Neural crest cell (in vitro differentiated cells): Measurements from ENCODE around the gene KIAA1549. TPM values are rescaled to one million over a fixed set of nuclear protein-coding genes. Genes with fewer than 3 reads are reported as not detected.

Experiments
- DNase-seq: peaks from one replicate; pipeline ENCODE4 v3.0.0; 2021; ENCODE audit warnings: low read depth, mixed read lengths, low spot score
- H3K27ac Mint-ChIP-seq: one replicate; pipeline ENCODE4 v1.8.0; 2021; ENCODE audit warnings: mild to moderate bottlenecking, mixed read lengths; ENCODE audit not compliant: unreplicated experiment
- H3K27me3 Mint-ChIP-seq: 2 replicates; pipeline ENCODE4 v1.8.0; 2021; ENCODE audit warnings: low read depth, mild to moderate bottlenecking, mixed read lengths
- H3K36me3 Mint-ChIP-seq: 2 replicates; pipeline ENCODE4 v1.8.0; 2021; ENCODE audit warnings: low read depth, mild to moderate bottlenecking, mixed read lengths
- H3K4me1 Mint-ChIP-seq: 2 replicates; pipeline ENCODE4 v1.8.0; 2021; ENCODE audit warnings: mixed read lengths
- H3K4me3 Mint-ChIP-seq: one replicate; pipeline ENCODE4 v1.8.0; 2021; ENCODE audit warnings: mild to moderate bottlenecking, mixed read lengths
- H3K9me3 Mint-ChIP-seq: 2 replicates; pipeline ENCODE4 v1.8.0; 2021; ENCODE audit warnings: mixed read lengths
- total RNA-seq: library from RNA; stranded (reverse); gene quantifications from 2 replicates; pipeline ENCODE4 v1.2.1, GENCODE V29; 2021
- TF ChIP-seq, protein P1 (sequence below): fragments of 200-600 bp; sonication (generic); conservative IDR thresholded peaks from 2 replicates; pipeline ENCODE4 v1.5.0; 2021; ENCODE audit warnings: antibody characterized with exemption, mild to moderate bottlenecking

The KIAA1549 gene
- total RNA-seq, 1 donor from 2014 or later = 33.2 TPM

DNA sequence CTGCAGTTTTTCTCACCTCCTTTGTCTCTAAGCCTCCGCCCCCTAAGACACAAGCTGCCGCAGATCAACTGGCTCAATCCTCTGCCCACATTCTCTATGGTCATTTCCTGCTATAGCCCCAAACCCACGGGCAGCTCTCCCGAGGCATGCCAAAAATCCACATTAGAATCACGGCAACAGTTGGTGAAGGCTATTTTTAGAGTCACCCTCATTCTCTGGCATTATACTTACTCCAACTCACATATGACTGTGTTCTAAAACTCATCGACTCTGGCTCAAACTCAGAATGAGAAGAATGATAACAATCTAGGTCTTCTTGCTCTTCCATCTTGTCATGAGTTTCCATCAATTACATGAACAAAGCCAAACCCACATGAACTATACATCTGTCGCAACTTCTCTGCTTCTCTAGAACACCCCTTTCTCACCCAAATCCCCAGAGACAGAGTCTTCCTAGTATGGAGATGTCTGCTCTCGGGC, 10.9 kb upstream of the KIAA1549 start:
- TF ChIP-seq, protein P1, sequence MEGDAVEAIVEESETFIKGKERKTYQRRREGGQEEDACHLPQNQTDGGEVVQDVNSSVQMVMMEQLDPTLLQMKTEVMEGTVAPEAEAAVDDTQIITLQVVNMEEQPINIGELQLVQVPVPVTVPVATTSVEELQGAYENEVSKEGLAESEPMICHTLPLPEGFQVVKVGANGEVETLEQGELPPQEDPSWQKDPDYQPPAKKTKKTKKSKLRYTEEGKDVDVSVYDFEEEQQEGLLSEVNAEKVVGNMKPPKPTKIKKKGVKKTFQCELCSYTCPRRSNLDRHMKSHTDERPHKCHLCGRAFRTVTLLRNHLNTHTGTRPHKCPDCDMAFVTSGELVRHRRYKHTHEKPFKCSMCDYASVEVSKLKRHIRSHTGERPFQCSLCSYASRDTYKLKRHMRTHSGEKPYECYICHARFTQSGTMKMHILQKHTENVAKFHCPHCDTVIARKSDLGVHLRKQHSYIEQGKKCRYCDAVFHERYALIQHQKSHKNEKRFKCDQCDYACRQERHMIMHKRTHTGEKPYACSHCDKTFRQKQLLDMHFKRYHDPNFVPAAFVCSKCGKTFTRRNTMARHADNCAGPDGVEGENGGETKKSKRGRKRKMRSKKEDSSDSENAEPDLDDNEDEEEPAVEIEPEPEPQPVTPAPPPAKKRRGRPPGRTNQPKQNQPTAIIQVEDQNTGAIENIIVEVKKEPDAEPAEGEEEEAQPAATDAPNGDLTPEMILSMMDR = no peak
- Mint-ChIP-seq H3K4me1 (no peaks in the 10 kb centered on the region), H3K4me3 (no peak overlapping the region), H3K9me3 (peaks cover 3% of the 10 kb centered on the region), H3K27me3 (peaks cover 3% of the 10 kb centered on the region), H3K27ac (no peak overlapping the region), H3K36me3 (no peaks in the 10 kb centered on the region)
- no peak for DNase-seq

DNA sequence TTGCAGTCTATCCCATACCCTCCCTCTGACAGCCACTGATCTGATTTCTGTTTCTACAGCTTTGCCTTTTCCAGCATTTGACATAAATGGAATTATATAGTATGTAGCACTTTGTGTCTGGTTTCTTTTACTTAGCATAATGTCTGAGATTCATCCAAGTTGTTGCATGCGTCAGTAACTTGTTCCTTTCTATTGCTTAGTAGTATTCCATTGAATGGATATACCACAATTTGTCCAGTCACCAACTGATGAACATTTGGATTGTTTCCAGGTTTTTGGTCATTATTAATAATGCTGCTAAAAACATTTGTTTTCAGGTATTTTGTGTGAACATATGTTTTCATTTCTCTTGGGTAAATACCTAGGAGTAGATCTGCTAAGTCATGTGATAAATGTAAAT, 6.5 kb upstream of the KIAA1549 start:
- H3K36me3 Mint-ChIP-seq = no peaks in the 10 kb centered on the region
- DNase-seq = no peak
- TF ChIP-seq, protein P1 = no peak
- no peak overlapping the region for H3K4me3 Mint-ChIP-seq
- no peak overlapping the region for H3K27ac Mint-ChIP-seq
- H3K9me3 Mint-ChIP-seq = peaks cover 3% of the 10 kb centered on the region
- H3K4me1 Mint-ChIP-seq = peaks cover 2% of the 10 kb centered on the region
- H3K27me3 Mint-ChIP-seq = peaks cover 3% of the 10 kb centered on the region

DNA sequence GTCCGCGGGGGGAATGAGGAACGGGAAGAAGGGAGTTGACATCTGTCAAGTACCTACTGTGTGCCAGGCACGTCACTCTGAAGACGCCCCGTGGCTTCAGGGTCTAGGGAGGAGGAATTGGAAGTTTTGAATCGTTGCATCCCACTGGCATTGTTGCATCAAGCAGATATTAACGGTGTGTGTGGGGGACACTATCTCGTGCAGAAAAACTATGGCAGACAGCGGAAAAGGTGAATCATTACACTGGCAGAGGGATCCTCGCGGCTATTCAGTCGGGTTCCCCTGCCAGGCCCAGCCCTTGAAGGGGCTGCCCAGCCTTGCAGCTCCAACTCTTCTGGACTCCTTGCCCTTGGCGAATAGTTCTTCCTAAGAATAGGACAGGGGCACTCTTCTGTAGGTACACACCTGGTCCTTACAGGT, 1.0 kb upstream of the KIAA1549 start:
- Mint-ChIP-seq H3K4me1 (peaks cover 37% of the 10 kb centered on the region), H3K4me3 (peak overlapping the region; percentile 87), H3K9me3 (no peaks in the 10 kb centered on the region), H3K27ac (no peak overlapping the region), H3K36me3 (no peaks in the 10 kb centered on the region), H3K27me3 (no peaks in the 10 kb centered on the region)
- TF ChIP-seq, protein P1 = no peak
- DNase-seq = no peak

DNA sequence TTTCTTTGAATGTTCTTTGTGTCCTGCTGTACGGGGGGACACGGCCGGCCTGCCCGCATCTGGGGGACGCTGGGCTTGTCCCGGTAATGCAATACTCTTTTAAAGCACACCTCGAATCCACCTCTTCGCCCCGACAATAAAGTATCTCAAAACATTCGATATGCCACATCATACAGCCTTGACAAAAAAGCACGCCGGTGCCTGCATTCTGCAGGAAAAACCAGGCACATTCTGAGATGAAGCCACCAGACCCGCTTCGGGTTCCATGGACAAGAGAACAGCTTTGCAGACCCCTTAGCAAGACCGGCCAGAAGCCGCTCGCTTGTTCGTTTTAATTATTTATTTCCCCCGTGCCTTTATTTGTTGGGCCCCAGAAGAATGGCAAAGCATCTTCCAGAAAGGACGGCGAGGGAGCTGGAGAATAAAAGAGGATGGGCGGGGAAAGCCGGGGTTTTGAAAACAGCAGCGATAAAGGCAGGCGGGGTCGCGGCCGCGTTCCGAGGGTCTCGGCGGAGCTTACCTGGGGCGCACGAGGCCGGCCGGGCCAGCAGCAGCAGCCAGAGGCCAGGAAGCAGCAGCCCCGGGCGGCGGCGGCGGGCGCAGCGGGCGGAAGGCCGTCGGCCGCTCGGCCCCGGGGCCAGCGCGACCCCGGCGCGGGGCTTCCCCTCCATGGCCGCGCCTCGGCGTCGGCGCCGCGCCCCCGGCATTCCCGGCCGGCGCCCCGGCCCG, 462 bp downstream of the KIAA1549 start:
- DNase-seq = peak; percentile 40
- H3K27me3 Mint-ChIP-seq = no peaks in the 10 kb centered on the region
- H3K4me1 Mint-ChIP-seq = peaks cover 38% of the 10 kb centered on the region
- no peaks in the 10 kb centered on the region for H3K36me3 Mint-ChIP-seq
- H3K9me3 Mint-ChIP-seq = no peaks in the 10 kb centered on the region
- H3K4me3 Mint-ChIP-seq = peak overlapping the region; percentile 99
- TF ChIP-seq, protein P1 = no peak
- H3K27ac Mint-ChIP-seq = peak overlapping the region; percentile 93

DNA sequence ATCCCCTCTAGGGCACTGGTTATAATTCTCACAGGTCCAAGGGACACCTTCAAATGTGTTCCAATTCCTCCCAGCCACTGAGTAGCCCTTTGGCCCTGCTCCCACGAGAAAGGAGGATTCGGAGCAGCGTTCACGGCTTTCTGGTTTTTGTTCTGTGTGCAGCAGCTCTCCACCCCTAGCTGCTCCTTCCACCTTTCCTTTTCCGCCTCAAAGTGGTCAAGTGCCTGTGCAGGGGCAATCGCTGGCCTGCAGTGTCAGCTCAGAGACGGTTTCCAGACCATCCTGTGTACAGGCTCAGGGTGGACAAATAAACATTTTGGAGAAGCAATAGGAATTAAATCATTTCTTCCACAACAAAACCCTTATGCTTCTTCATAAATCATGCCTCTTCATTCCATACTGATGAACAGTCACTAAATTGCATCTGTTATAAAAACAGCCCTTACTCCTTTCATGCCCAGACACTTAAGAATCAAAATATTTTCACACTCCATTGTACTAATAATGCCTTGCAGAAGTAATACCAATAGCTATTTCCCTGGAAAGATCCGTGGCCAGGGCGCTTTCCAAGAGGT, 1.1 kb downstream of the KIAA1549 start:
- Mint-ChIP-seq H3K36me3 (no peaks in the 10 kb centered on the region), H3K4me3 (peak overlapping the region; percentile 99), H3K4me1 (peaks cover 45% of the 10 kb centered on the region), H3K27ac (peak overlapping the region; percentile 93), H3K27me3 (no peaks in the 10 kb centered on the region), H3K9me3 (no peaks in the 10 kb centered on the region)
- DNase-seq = no peak
- TF ChIP-seq, protein P1 = no peak
